DOHH2 (cell line): ENCODE data around the gene GPD2.

Source experiments
- EZH2phosphoT487 ChIP-seq: fragments of 200-600 bp; sonication (generic); IDR thresholded peaks from 2 replicates; pipeline ENCODE4 v1.6.1; 2017; ENCODE audit warnings: borderline replicate concordance, mild to moderate bottlenecking, antibody characterized with exemption, low read length, moderate library complexity, mixed read lengths
- TF ChIP-seq, protein P1 (sequence below): fragments of 200-600 bp; sonication (generic); IDR thresholded peaks from one replicate; pipeline ENCODE4 v1.5.1; 2014; ENCODE audit warnings: antibody characterized with exemption, mild to moderate bottlenecking, low read depth, low read length; ENCODE audit not compliant: poor library complexity, severe bottlenecking

DNA sequence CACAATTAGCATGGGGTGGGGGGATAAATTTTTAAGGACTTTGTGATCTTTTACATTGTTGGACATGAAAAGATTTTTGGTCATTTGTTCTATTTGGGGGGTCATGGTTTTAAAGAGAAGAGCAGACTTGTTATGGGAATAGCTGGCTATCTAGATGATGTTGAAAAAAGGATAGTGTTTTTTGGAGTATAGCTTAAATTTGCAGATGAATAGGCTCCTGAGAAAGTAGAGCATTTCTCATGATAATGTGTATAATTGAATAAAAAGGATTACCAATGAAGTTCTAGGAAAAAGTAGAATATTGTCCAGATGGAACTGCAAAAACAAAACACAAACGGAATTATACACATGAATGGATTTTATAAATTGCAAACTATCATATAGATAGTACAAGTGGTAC is 186.3 kb downstream of the GPD2 start:
- TF ChIP-seq, protein P1, sequence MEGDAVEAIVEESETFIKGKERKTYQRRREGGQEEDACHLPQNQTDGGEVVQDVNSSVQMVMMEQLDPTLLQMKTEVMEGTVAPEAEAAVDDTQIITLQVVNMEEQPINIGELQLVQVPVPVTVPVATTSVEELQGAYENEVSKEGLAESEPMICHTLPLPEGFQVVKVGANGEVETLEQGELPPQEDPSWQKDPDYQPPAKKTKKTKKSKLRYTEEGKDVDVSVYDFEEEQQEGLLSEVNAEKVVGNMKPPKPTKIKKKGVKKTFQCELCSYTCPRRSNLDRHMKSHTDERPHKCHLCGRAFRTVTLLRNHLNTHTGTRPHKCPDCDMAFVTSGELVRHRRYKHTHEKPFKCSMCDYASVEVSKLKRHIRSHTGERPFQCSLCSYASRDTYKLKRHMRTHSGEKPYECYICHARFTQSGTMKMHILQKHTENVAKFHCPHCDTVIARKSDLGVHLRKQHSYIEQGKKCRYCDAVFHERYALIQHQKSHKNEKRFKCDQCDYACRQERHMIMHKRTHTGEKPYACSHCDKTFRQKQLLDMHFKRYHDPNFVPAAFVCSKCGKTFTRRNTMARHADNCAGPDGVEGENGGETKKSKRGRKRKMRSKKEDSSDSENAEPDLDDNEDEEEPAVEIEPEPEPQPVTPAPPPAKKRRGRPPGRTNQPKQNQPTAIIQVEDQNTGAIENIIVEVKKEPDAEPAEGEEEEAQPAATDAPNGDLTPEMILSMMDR: no peak
- no peak for TF ChIP-seq EZH2phosphoT487
